HFF-Myc (cell line): ENCODE measurements around the gene NLRP4.

Experiments used
- DNase-seq: peaks from one replicate; pipeline ENCODE4 v3.0.0-alpha.2; 2011; ENCODE audit warnings: low read depth; ENCODE audit errors: extremely low read depth
- H3K4me3 ChIP-seq: replicated peaks from 2 replicates; pipeline ENCODE4 v1.5.1; 2011; ENCODE audit warnings: low read depth, mild to moderate bottlenecking, control low read depth, low read length
- CTCF ChIP-seq: IDR thresholded peaks from 2 replicates; pipeline ENCODE4 v1.5.1; 2012; ENCODE audit warnings: mild to moderate bottlenecking, low read depth, low read length, control low read depth; ENCODE audit errors: missing control alignments

Gene NLRP4, protein sequence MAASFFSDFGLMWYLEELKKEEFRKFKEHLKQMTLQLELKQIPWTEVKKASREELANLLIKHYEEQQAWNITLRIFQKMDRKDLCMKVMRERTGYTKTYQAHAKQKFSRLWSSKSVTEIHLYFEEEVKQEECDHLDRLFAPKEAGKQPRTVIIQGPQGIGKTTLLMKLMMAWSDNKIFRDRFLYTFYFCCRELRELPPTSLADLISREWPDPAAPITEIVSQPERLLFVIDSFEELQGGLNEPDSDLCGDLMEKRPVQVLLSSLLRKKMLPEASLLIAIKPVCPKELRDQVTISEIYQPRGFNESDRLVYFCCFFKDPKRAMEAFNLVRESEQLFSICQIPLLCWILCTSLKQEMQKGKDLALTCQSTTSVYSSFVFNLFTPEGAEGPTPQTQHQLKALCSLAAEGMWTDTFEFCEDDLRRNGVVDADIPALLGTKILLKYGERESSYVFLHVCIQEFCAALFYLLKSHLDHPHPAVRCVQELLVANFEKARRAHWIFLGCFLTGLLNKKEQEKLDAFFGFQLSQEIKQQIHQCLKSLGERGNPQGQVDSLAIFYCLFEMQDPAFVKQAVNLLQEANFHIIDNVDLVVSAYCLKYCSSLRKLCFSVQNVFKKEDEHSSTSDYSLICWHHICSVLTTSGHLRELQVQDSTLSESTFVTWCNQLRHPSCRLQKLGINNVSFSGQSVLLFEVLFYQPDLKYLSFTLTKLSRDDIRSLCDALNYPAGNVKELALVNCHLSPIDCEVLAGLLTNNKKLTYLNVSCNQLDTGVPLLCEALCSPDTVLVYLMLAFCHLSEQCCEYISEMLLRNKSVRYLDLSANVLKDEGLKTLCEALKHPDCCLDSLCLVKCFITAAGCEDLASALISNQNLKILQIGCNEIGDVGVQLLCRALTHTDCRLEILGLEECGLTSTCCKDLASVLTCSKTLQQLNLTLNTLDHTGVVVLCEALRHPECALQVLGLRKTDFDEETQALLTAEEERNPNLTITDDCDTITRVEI

GRCh38 chr19:55836340-55836739 lies at the start of gene NLRP4:
Gene NLRP4 (plus strand): TSS chr19:55836540. CDS start chr19:55852081, 15,541 bp downstream.
- H3K4me3 ChIP-seq = no peak within 1 kb of the TSS
- no peak for TF ChIP-seq CTCF
- no peak for DNase-seq

DNA sequence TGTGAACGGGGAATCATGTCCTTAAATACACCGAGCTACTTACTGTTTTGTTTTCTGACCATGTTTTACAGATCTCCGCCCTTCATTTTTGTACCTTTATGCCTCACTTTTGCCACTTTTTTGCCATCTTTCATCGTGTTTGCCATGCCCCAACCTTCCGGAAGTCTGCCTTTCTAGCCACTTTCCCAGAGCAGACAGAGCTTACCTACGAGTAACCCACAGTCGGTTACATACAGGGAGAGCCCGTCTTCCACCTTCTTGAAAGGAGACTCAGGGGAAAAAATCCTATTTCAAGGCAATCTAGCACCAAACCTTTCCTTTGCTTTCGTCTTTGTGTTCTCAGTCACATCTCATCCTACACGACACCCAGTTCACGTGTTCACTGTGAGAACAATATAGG lies 41.3 kb upstream of the NLRP4 start:
- no peak for DNase-seq
- TF ChIP-seq CTCF = no peak
- no peak overlapping the region for H3K4me3 ChIP-seq

DNA sequence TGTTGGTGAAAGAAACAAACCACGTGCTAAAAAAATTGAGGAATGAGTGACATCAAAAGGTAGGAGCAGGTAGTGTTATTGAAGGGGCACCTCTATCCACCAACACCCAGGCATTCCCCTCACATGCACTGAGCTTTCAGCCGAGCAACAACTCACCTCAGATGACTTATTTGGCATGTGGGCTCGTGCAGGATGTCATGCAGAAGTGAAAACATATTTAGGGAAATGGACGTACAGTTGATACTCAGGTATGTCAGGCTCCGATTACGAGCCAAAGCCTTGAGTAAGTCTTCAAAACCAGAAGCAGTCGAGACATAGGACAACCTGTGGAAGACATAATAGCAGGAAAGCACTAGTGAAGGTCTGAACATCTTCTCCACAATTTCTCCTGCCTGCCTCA lies 34.9 kb upstream of the NLRP4 start:
- no peak overlapping the region for H3K4me3 ChIP-seq
- DNase-seq = no peak

GRCh38 chr19:55802281-55802680 lies 34.1 kb upstream of the NLRP4 start:
- no peak for DNase-seq
- H3K4me3 ChIP-seq = no peak overlapping the region
- no peak for TF ChIP-seq CTCF

More for the DNA sequence above, 34.9 kb upstream of the NLRP4 start:
- TF ChIP-seq CTCF = no peak

DNA sequence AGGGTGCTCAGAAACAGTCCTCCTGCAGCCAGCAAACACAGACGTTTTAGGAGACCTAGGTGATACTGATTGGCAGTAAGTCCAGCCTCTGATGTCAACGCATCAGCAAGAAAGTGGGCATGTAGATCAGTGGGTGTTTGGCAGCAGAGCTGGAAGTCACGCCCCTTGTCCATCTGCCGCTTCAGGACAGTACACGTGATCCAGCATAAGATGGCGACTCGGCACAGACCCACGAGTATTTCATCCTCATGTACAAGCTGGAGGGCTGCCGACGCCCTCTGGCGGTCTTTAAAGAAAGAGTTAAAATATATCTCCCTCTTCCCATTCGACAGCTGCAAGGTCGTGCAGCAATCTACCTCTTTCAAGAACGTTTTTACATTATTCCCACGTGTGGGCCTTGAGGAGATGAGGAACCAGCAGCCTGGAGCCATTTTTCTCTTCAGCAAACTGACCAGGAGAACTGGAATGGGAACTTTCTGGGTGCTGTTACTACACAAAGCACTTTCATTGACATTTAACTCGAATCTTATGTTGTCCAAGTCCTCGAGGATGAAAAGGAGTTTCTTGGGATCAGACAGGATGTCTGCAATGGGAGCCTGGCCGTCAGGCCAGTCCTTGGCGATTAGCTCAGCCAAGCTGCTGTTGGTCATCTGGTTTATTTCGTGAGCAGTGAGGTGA lies 26.8 kb upstream of the NLRP4 start:
- no peak overlapping the region for H3K4me3 ChIP-seq
- TF ChIP-seq CTCF = peak; percentile 38
- peak; percentile 10 for DNase-seq

- no peak for DNase-seq
- TF ChIP-seq CTCF = no peak
- H3K4me3 ChIP-seq = no peak overlapping the region
These were observed 25.0 kb upstream of the NLRP4 start for GRCh38 chr19:55811340-55811739.
